Mesodermal cell (in vitro differentiated cells): ENCODE measurements around the gene SPEM3.
"Not testable (repeated sequence)": the region's sequence is repeated elsewhere in the genome, so short reads cannot be mapped to it uniquely, and the experiment has no call there.

ENCODE experiments used
- H3K27ac ChIP-seq: 2 replicates; pipeline ENCODE4 v1.7.0; 2013; ENCODE audit warnings: mild to moderate bottlenecking, low read depth, low read length, moderate library complexity; ENCODE audit not compliant: severe bottlenecking
- H3K36me3 ChIP-seq: 2 replicates; pipeline ENCODE4 v1.7.1; 2013; ENCODE audit warnings: mild to moderate bottlenecking, low read length, moderate library complexity; ENCODE audit not compliant: control insufficient read depth, insufficient read depth
- H3K4me1 ChIP-seq: one replicate; pipeline ENCODE4 v1.7.1; 2013; ENCODE audit warnings: mild to moderate bottlenecking, low read length; ENCODE audit not compliant: insufficient read depth, control insufficient read depth, poor library complexity, severe bottlenecking
- H3K4me3 ChIP-seq: 2 replicates; pipeline ENCODE4 v1.7.0; 2013; ENCODE audit warnings: low read length, control low read depth, mild to moderate bottlenecking; ENCODE audit not compliant: insufficient read depth, poor library complexity, severe bottlenecking; ENCODE audit errors: extremely low read depth
- H3K9me3 ChIP-seq: 2 replicates; pipeline ENCODE4 v1.7.1; 2013; ENCODE audit warnings: mild to moderate bottlenecking, low read length, moderate library complexity; ENCODE audit not compliant: control insufficient read depth
- WGBS, 2 experiments: methylation state at CpG; one replicate each; pipeline ENCODE4 v1.1.5; 2013; ENCODE audit warnings: missing lambda C conversion rate in 2 of 2; ENCODE audit not compliant: insufficient coverage in 2 of 2; 5-methylcytosine and 5-hydroxymethylcytosine counted together

SPEM3 gene

GRCh38 chr17:7465597-7466275 is 37.1 kb downstream of the SPEM3 start:
- WGBS, 2 experiments, result 97 to 99% methylated on average over 25 to 27 of the region's 33 CpGs
- Histone ChIP-seq H3K9me3 (no peaks in the 10 kb centered on the region), H3K4me3 (no peak overlapping the region), H3K27ac (no peak overlapping the region), H3K4me1 (no peaks in the 10 kb centered on the region), H3K36me3 (peaks cover 55% of the 10 kb centered on the region)

- H3K9me3 ChIP-seq, result no peaks in the 10 kb centered on the region
- peaks cover 52% of the 10 kb centered on the region for H3K36me3 ChIP-seq
- no peak overlapping the region for H3K4me3 ChIP-seq
- H3K27ac ChIP-seq, result no peak overlapping the region
- H3K4me1 ChIP-seq, result no peaks in the 10 kb centered on the region
- WGBS, 2 experiments, result 96 to 100% methylated on average over 4 to 5 of the region's 9 CpGs
Measured at GRCh38 chr17:7466318-7466638, 37.6 kb downstream of the SPEM3 start.

- WGBS, 2 experiments, result 91 to 92% methylated on average over 14 to 15 of the region's 16 CpGs
- H3K9me3 ChIP-seq, result no peaks in the 10 kb centered on the region
- H3K4me1 ChIP-seq, result no peaks in the 10 kb centered on the region
- H3K4me3 ChIP-seq, result no peak overlapping the region
- H3K36me3 ChIP-seq, result peaks cover 54% of the 10 kb centered on the region
- H3K27ac ChIP-seq, result no peak overlapping the region
Measured at GRCh38 chr17:7466639-7467341, 38.1 kb downstream of the SPEM3 start.

GRCh38 chr17:7467498-7467897 is 38.8 kb downstream of the SPEM3 start:
- no peaks in the 10 kb centered on the region for H3K9me3 ChIP-seq

GRCh38 chr17:7468290-7468689 is 39.6 kb downstream of the SPEM3 start:
- no peak overlapping the region for H3K27ac ChIP-seq
- peaks cover 41% of the 10 kb centered on the region for H3K36me3 ChIP-seq
- no peak overlapping the region for H3K4me3 ChIP-seq
- H3K4me1 ChIP-seq, result no peaks in the 10 kb centered on the region
- H3K9me3 ChIP-seq, result no peaks in the 10 kb centered on the region
- WGBS, 2 experiments, result 97 to 100% methylated on average over 9 of the region's 11 CpGs

More at GRCh38 chr17:7467498-7467897, 38.8 kb downstream of the SPEM3 start:
- Histone ChIP-seq H3K4me3 (no peak overlapping the region), H3K36me3 (peaks cover 48% of the 10 kb centered on the region), H3K4me1 (no peaks in the 10 kb centered on the region), H3K27ac (no peak overlapping the region)
- WGBS, 2 experiments, result 80 to 100% methylated on average over 1 of the region's 3 CpGs

- no peaks in the 10 kb centered on the region for H3K9me3 ChIP-seq
- WGBS, 2 experiments, result 95 to 97% methylated on average over 8 to 9 of the region's 12 CpGs
- peaks cover 34% of the 10 kb centered on the region for H3K36me3 ChIP-seq
- H3K4me1 ChIP-seq, result no peaks in the 10 kb centered on the region
- no peak overlapping the region for H3K4me3 ChIP-seq
- H3K27ac ChIP-seq, result no peak overlapping the region
Measured at GRCh38 chr17:7468804-7469389, 40.2 kb downstream of the SPEM3 start.

- not testable (repeated sequence) for H3K4me3 ChIP-seq, H3K9me3 ChIP-seq, H3K4me1 ChIP-seq, H3K27ac ChIP-seq
- 95 to 100% methylated on average over 9 to 10 of the region's 12 CpGs for WGBS, 2 experiments
- peaks cover 31% of the 10 kb centered on the region for H3K36me3 ChIP-seq
Measured at GRCh38 chr17:7469843-7470242, 41.2 kb downstream of the SPEM3 start.

GRCh38 chr17:7470457-7470973 is 41.9 kb downstream of the SPEM3 start:
- WGBS, 2 experiments, result 90 to 96% methylated on average over 6 to 7 of the region's 8 CpGs
- not testable (repeated sequence) for H3K4me1 ChIP-seq, H3K9me3 ChIP-seq, H3K4me3 ChIP-seq, H3K27ac ChIP-seq
- peaks cover 28% of the 10 kb centered on the region for H3K36me3 ChIP-seq

- no peaks in the 10 kb centered on the region for H3K9me3 ChIP-seq
Measured at GRCh38 chr17:7471729-7472128, 43.1 kb downstream of the SPEM3 start.

GRCh38 chr17:7474767-7475166 is 46.1 kb downstream of the SPEM3 start:
- not testable (repeated sequence) for H3K4me3 ChIP-seq, H3K36me3 ChIP-seq

More at GRCh38 chr17:7471729-7472128, 43.1 kb downstream of the SPEM3 start:
- Histone ChIP-seq H3K4me3 (no peak overlapping the region), H3K4me1 (peaks cover 6% of the 10 kb centered on the region), H3K27ac (no peak overlapping the region), H3K36me3 (peaks cover 16% of the 10 kb centered on the region)
- WGBS, 2 experiments, result 95 to 100% methylated on average over 2 of the region's 2 CpGs

More at GRCh38 chr17:7474767-7475166, 46.1 kb downstream of the SPEM3 start:
- not testable (repeated sequence) for H3K9me3 ChIP-seq, H3K27ac ChIP-seq
- H3K4me1 ChIP-seq, result peaks cover 26% of the 10 kb centered on the region
- WGBS, 2 experiments, result 90 to 98% methylated on average over 4 to 6 of the region's 8 CpGs
